Measurements from ENCODE around the gene DNAH14.
A peak's percentile ranks its signal among the peaks of the same experiment; 100 is the strongest.
"Not testable (repeated sequence)": the region's sequence is repeated elsewhere in the genome, so short reads cannot be mapped to it uniquely, and the experiment has no call there.

DNAH14 gene

GRCh38 chr1:225155555-225155954, 226.1 kb downstream of the DNAH14 start:
- in situ Hi-C loops (cut with HindIII; ENCODE audit: low pct_unique_long_range_greater_than_20kb, low sequenced_read_pairs) = no loop called here
- no peak for DNase-seq (ENCODE audit: low read depth in 1 of 2, low spot score in 1 of 2)
- no peak for TF ChIP-seq JUND (IDR thresholded peaks at IDR 0.05; ENCODE audit: low read depth)

- TF ChIP-seq JUND (IDR thresholded peaks at IDR 0.05; ENCODE audit: low read depth) = no peak
- no peak for DNase-seq (ENCODE audit: low read depth in 1 of 2, low spot score in 1 of 2)
- in situ Hi-C loops (cut with HindIII; ENCODE audit: low pct_unique_long_range_greater_than_20kb, low sequenced_read_pairs) = no loop called here
Measured at GRCh38 chr1:225156254-225156653, 226.8 kb downstream of the DNAH14 start.

GRCh38 chr1:225158291-225158690, 228.8 kb downstream of the DNAH14 start:
- TF ChIP-seq JUND (IDR thresholded peaks at IDR 0.05; ENCODE audit: low read depth) = no peak
- DNase-seq (ENCODE audit: low read depth in 1 of 2, low spot score in 1 of 2) = no peak
- in situ Hi-C loops (cut with HindIII; ENCODE audit: low pct_unique_long_range_greater_than_20kb, low sequenced_read_pairs) = no loop called here

GRCh38 chr1:225159793-225160192, 230.3 kb downstream of the DNAH14 start:
- in situ Hi-C loops (cut with HindIII; ENCODE audit: low pct_unique_long_range_greater_than_20kb, low sequenced_read_pairs) = no loop called here
- no peak for TF ChIP-seq JUND (IDR thresholded peaks at IDR 0.05; ENCODE audit: low read depth)
- DNase-seq (ENCODE audit: low read depth in 1 of 2, low spot score in 1 of 2) = no peak

- in situ Hi-C loops (cut with HindIII; ENCODE audit: low pct_unique_long_range_greater_than_20kb, low sequenced_read_pairs); DNase-seq (ENCODE audit: low read depth in 1 of 2, low spot score in 1 of 2): not testable (repeated sequence)
Measured at GRCh38 chr1:225177409-225177808, 247.9 kb downstream of the DNAH14 start.

- no peak for TF ChIP-seq JUND (IDR thresholded peaks at IDR 0.05; ENCODE audit: low read depth)
- in situ Hi-C loops (cut with HindIII; ENCODE audit: low pct_unique_long_range_greater_than_20kb, low sequenced_read_pairs) = no loop called here
- DNase-seq (ENCODE audit: low read depth in 1 of 2, low spot score in 1 of 2) = no peak
Measured at GRCh38 chr1:225179686-225180085, 250.2 kb downstream of the DNAH14 start.

GRCh38 chr1:225182716-225183115, 253.2 kb downstream of the DNAH14 start:
- no peak for TF ChIP-seq JUND (IDR thresholded peaks at IDR 0.05; ENCODE audit: low read depth)

GRCh38 chr1:225191199-225191753, 261.8 kb downstream of the DNAH14 start:
- TF ChIP-seq JUND (IDR thresholded peaks at IDR 0.05; ENCODE audit: low read depth) = no peak
- no peak for DNase-seq (ENCODE audit: low read depth in 1 of 2, low spot score in 1 of 2)
- in situ Hi-C loops (cut with HindIII; ENCODE audit: low pct_unique_long_range_greater_than_20kb, low sequenced_read_pairs) = no loop called here

More at GRCh38 chr1:225182716-225183115, 253.2 kb downstream of the DNAH14 start:
- in situ Hi-C loops (cut with HindIII; ENCODE audit: low pct_unique_long_range_greater_than_20kb, low sequenced_read_pairs) = no loop called here
- no peak for DNase-seq (ENCODE audit: low read depth in 1 of 2, low spot score in 1 of 2)

- DNase-seq (ENCODE audit: low read depth in 1 of 2, low spot score in 1 of 2) = peak in 1 of 2 experiments; percentile 36
- TF ChIP-seq JUND (IDR thresholded peaks at IDR 0.05; ENCODE audit: low read depth) = no peak
- in situ Hi-C loops (cut with HindIII; ENCODE audit: low pct_unique_long_range_greater_than_20kb, low sequenced_read_pairs) = no loop called here
Measured at GRCh38 chr1:225201447-225201846, 272.0 kb downstream of the DNAH14 start.

- in situ Hi-C loops (cut with HindIII; ENCODE audit: low pct_unique_long_range_greater_than_20kb, low sequenced_read_pairs) = no loop called here
- no peak for TF ChIP-seq JUND (IDR thresholded peaks at IDR 0.05; ENCODE audit: low read depth)
- no peak for DNase-seq (ENCODE audit: low read depth in 1 of 2, low spot score in 1 of 2)
Measured at GRCh38 chr1:225207791-225208190, 278.3 kb downstream of the DNAH14 start.

- in situ Hi-C loops (cut with HindIII; ENCODE audit: low pct_unique_long_range_greater_than_20kb, low sequenced_read_pairs) = no loop called here
- TF ChIP-seq JUND (IDR thresholded peaks at IDR 0.05; ENCODE audit: low read depth) = no peak
- no peak for DNase-seq (ENCODE audit: low read depth in 1 of 2, low spot score in 1 of 2)
Measured at GRCh38 chr1:225209153-225209552, 279.7 kb downstream of the DNAH14 start.

GRCh38 chr1:225210180-225210579, 280.7 kb downstream of the DNAH14 start:
- in situ Hi-C loops (cut with HindIII; ENCODE audit: low pct_unique_long_range_greater_than_20kb, low sequenced_read_pairs); DNase-seq (ENCODE audit: low read depth in 1 of 2, low spot score in 1 of 2): not testable (repeated sequence)

- in situ Hi-C loops (cut with HindIII; ENCODE audit: low pct_unique_long_range_greater_than_20kb, low sequenced_read_pairs) = not testable (repeated sequence)
Measured at GRCh38 chr1:225211694-225212442, 282.4 kb downstream of the DNAH14 start.

GRCh38 chr1:225224287-225224686, 294.8 kb downstream of the DNAH14 start:
- TF ChIP-seq JUND (IDR thresholded peaks at IDR 0.05; ENCODE audit: low read depth) = no peak

More at GRCh38 chr1:225211694-225212442, 282.4 kb downstream of the DNAH14 start:
- DNase-seq (ENCODE audit: low read depth in 1 of 2, low spot score in 1 of 2) = not testable (repeated sequence)

More at GRCh38 chr1:225224287-225224686, 294.8 kb downstream of the DNAH14 start:
- in situ Hi-C loops (cut with HindIII; ENCODE audit: low pct_unique_long_range_greater_than_20kb, low sequenced_read_pairs) = no loop called here
- no peak for DNase-seq (ENCODE audit: low read depth in 1 of 2, low spot score in 1 of 2)
